GM23338 (cell line): ENCODE data around the gene IMMP1L.

Experiments used
- EZH2 ChIP-seq: fragments of 200-600 bp; sonication (generic); IDR thresholded peaks from one replicate; pipeline ENCODE4 v1.8.0; 2017; ENCODE audit warnings: antibody characterized with exemption, mild to moderate bottlenecking, low read depth; ENCODE audit not compliant: unreplicated experiment
- TF ChIP-seq, protein P1 (sequence below), 2 experiments: fragments of 200-600 bp in 1 of 2; sonication (generic) in 1 of 2; conservative IDR thresholded peaks; 2 replicates each; pipeline versions ENCODE4 v1.5.1 to v1.6.1; 2016 to 2017; ENCODE audit warnings: antibody characterized with exemption in 2 of 2, low read depth in 2 of 2, mild to moderate bottlenecking in 2 of 2, moderate library complexity in 1 of 2

DNA sequence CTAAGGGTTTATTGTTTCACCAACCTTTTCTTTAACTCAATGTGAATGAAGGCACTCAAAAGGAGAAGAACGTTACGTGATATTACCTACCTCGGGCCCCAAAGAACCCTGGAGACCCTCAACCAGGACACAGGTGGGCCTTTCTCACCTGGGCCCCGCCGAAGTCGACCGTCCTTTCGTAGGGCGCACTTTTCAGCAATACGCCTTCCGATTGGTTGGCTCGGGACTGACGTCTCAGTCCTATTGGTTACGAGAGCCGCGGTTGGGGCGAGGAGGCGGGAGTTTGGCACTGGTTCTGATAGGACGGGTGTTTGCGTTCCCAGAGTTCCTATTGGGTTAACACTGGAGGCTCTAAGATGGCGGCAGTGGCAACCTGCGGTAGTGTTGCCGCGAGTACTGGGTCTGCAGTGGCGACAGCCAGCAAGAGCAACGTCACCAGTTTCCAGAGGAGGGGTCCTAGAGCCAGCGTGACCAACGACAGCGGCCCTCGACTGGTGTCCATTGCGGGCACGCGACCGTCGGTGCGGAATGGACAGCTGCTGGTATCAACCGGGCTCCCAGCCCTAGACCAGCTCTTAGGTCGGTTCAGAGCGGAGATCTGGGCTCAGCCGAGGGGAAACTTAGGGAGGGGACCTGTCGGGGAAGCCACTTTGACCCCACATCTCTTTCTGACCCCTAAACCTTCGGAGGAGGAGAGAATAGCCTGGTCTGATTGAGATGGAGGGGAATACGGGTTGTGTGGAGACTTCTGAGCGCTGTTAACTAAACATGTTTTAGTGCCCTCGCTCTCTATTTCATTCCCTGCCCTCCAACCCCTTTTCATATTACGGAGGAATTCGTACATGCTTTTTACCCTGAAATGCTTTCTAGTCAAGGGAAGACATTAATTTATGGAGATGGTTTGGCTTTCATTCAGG, at the start of gene IMMP1L, which contains the start of gene ELP4:
- TF ChIP-seq, protein P1, sequence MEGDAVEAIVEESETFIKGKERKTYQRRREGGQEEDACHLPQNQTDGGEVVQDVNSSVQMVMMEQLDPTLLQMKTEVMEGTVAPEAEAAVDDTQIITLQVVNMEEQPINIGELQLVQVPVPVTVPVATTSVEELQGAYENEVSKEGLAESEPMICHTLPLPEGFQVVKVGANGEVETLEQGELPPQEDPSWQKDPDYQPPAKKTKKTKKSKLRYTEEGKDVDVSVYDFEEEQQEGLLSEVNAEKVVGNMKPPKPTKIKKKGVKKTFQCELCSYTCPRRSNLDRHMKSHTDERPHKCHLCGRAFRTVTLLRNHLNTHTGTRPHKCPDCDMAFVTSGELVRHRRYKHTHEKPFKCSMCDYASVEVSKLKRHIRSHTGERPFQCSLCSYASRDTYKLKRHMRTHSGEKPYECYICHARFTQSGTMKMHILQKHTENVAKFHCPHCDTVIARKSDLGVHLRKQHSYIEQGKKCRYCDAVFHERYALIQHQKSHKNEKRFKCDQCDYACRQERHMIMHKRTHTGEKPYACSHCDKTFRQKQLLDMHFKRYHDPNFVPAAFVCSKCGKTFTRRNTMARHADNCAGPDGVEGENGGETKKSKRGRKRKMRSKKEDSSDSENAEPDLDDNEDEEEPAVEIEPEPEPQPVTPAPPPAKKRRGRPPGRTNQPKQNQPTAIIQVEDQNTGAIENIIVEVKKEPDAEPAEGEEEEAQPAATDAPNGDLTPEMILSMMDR (conservative IDR thresholded peaks at IDR 0.05; ENCODE audit: low read depth in 2 of 2): no peak
- TF ChIP-seq EZH2: no peak
